ENCODE results near the gene RAP1GAP2. TPM values are rescaled to one million over a fixed set of nuclear protein-coding genes. Genes with fewer than 3 reads are reported as not detected.

RAP1GAP2 gene
- total RNA-seq, 4 donors from 2014 or later: 0.85 to 2.4 (median 1.5) TPM

- H3K36me3 ChIP-seq: no peaks in the 10 kb centered on the region
- no peak for DNase-seq
- H3K27me3 ChIP-seq: peaks cover 0 to 3% (median 0%) of the 10 kb centered on the region in 3 donors
- no peak for TF ChIP-seq POLR2A (IDR thresholded peaks at IDR 0.05)
- no peak for TF ChIP-seq CTCF (IDR thresholded peaks at IDR 0.05 in 4 of 5, conservative IDR thresholded peaks at IDR 0.05 in 1 of 5)
- no peak for ATAC-seq
- H3K27ac ChIP-seq: no peak overlapping the region
- H3K4me1 ChIP-seq: no peaks in the 10 kb centered on the region
- in situ Hi-C loops (cut with MboI; ENCODE audit: low sequenced_read_pairs in 4 of 4) (no loop called here), intact Hi-C loops (cut with DNase I; ENCODE audit: low total_unique reads) (loop anchor here (5.0 kb wide), 1 partner anchor 34 kb away; no protein-coding TSS in a partner anchor)
- H3K9me3 ChIP-seq: no peaks in the 10 kb centered on the region
- H3K4me3 ChIP-seq: no peak overlapping the region
These were observed 115.0 kb downstream of the RAP1GAP2 start for GRCh38 chr17:2911035-2911754.

GRCh38 chr17:2911755-2912111, 115.5 kb downstream of the RAP1GAP2 start:
- in situ Hi-C loops (cut with MboI; ENCODE audit: low sequenced_read_pairs in 4 of 4) (no loop called here), intact Hi-C loops (cut with DNase I; ENCODE audit: low total_unique reads) (loop anchor here (5.0 kb wide), 1 partner anchor 34 kb away; no protein-coding TSS in a partner anchor)
- Histone ChIP-seq H3K4me1 (no peaks in the 10 kb centered on the region), H3K27ac (no peak overlapping the region), H3K4me3 (no peak overlapping the region), H3K9me3 (no peaks in the 10 kb centered on the region), H3K36me3 (no peaks in the 10 kb centered on the region), H3K27me3 (peaks cover 0 to 3% (median 0%) of the 10 kb centered on the region in 3 donors)
- ATAC-seq: no peak
- no peak for TF ChIP-seq POLR2A (IDR thresholded peaks at IDR 0.05)
- TF ChIP-seq CTCF (IDR thresholded peaks at IDR 0.05 in 4 of 5, conservative IDR thresholded peaks at IDR 0.05 in 1 of 5): no peak
- no peak for DNase-seq

- H3K27ac ChIP-seq: no peak overlapping the region
- in situ Hi-C loops (cut with MboI; ENCODE audit: low sequenced_read_pairs in 4 of 4) (no loop called here), intact Hi-C loops (cut with DNase I; ENCODE audit: low total_unique reads) (loop anchor here (5.0 kb wide), 1 partner anchor 35 kb away; no protein-coding TSS in a partner anchor)
- no peak for ATAC-seq
- H3K27me3 ChIP-seq: no peaks in the 10 kb centered on the region
- no peak for DNase-seq
- no peaks in the 10 kb centered on the region for H3K4me1 ChIP-seq
- TF ChIP-seq POLR2A (IDR thresholded peaks at IDR 0.05) (no peak), CTCF (IDR thresholded peaks at IDR 0.05 in 4 of 5, conservative IDR thresholded peaks at IDR 0.05 in 1 of 5) (no peak)
- no peaks in the 10 kb centered on the region for H3K36me3 ChIP-seq
- no peaks in the 10 kb centered on the region for H3K9me3 ChIP-seq
- H3K4me3 ChIP-seq: no peak overlapping the region
These were observed 116.5 kb downstream of the RAP1GAP2 start for GRCh38 chr17:2912754-2913153.

- no peaks in the 10 kb centered on the region for H3K9me3 ChIP-seq
- DNase-seq (no peak), ATAC-seq (no peak)
- intact Hi-C loops (cut with DNase I; ENCODE audit: low total_unique reads) (no loop called here), in situ Hi-C loops (cut with MboI; ENCODE audit: low sequenced_read_pairs in 4 of 4) (no loop called here)
- H3K4me3 ChIP-seq: no peak overlapping the region
- H3K4me1 ChIP-seq: no peaks in the 10 kb centered on the region
- no peak overlapping the region for H3K27ac ChIP-seq
- H3K36me3 ChIP-seq: no peaks in the 10 kb centered on the region
- H3K27me3 ChIP-seq: no peaks in the 10 kb centered on the region
- TF ChIP-seq CTCF (IDR thresholded peaks at IDR 0.05 in 4 of 5, conservative IDR thresholded peaks at IDR 0.05 in 1 of 5) (no peak), POLR2A (IDR thresholded peaks at IDR 0.05) (no peak)
These were observed 120.2 kb downstream of the RAP1GAP2 start for GRCh38 chr17:2916461-2916860.

Measured in gastrocnemius medialis (tissue), 4 donors.